Inflammatory macrophage treated with lipopolysaccharide for 1 hour (primary cell): ENCODE measurements around the gene AKAP17A.

Experiments
- DNase-seq, 2 donors: peaks; one replicate each; pipeline ENCODE4 v3.0.0-alpha.2; 2020 to 2022

The AKAP17A gene

GRCh38 chrX:1582686-1583437 is 8.5 kb upstream of the AKAP17A start:
- no peak for DNase-seq

DNA sequence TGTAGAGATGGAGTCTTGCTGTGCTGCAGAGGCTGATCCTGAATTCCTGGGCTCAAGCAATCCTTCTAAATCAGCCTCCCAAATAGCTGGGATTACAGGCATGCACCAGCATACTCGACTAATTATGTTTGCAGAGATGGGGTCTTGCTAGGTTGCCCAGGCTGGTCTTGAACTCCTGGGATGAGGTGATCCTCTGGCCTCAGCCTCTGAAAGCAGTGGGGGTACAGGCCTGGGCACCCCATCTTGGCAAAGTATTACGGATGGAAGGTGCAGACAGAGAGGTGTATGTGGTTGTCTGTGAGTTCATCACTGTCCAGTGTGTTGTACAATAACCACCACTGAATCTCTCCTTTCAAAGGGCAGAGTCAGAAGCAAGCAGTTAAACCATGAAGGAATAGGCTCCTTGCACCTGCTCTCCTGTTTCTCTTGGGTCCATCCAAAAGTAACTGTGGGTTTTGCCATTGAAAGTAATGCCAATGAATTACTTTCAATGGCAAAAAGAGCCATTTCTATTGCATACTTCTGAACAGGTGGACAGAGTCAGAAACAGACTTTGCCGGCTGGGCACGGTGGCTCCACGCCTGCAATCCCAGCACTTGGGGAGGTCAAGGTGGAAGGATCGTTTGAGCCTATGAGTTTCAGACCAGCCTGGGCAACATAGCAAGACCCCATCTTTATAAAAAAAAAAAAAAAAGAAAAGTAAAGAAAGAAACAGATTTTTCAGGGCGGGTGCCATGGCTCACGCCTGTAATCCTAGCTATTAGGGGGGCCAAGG is 7.0 kb upstream of the AKAP17A start:
- no peak for DNase-seq

GRCh38 chrX:1587161-1587560 is 4.2 kb upstream of the AKAP17A start:
- no peak for DNase-seq

GRCh38 chrX:1589356-1590130 is 1.9 kb upstream of the AKAP17A start:
- DNase-seq, result no peak

DNA sequence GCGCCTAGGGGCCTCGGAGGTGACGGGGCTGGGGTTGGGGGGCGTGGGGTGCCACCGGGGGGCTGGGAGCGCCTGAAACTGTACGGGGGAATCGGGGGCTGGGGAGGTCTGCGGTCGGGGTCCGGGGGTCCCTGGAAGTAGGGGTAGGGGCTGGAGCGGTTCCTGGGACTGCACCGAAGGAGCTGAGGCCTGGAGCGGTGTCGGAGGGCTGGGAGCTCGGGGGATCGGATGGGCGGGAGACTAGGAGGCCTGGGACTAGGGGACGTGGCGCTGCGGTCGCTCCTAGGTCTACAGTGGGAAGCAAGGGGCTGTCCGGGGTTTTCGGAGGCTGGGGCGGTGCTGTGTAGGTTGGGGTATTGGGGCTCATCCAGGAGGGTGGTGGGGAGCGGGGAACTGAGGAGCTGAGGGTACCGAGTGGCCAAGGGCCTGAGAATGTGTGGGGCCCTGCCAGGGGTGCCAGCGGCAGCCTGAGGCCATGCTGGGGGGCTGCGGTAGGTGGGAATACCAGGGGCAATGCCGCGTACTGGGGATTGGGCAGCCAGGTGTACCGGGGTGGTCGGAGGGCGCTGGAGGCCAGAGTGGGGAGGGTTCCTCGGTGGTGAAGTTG is 562 bp downstream of the AKAP17A start:
- DNase-seq, result peak in 1 of 2 donors; percentile 20

- DNase-seq, result peak; percentile 65 to 87
Measured at GRCh38 chrX:1592470-1593142, 1.2 kb downstream of the AKAP17A start.

DNA sequence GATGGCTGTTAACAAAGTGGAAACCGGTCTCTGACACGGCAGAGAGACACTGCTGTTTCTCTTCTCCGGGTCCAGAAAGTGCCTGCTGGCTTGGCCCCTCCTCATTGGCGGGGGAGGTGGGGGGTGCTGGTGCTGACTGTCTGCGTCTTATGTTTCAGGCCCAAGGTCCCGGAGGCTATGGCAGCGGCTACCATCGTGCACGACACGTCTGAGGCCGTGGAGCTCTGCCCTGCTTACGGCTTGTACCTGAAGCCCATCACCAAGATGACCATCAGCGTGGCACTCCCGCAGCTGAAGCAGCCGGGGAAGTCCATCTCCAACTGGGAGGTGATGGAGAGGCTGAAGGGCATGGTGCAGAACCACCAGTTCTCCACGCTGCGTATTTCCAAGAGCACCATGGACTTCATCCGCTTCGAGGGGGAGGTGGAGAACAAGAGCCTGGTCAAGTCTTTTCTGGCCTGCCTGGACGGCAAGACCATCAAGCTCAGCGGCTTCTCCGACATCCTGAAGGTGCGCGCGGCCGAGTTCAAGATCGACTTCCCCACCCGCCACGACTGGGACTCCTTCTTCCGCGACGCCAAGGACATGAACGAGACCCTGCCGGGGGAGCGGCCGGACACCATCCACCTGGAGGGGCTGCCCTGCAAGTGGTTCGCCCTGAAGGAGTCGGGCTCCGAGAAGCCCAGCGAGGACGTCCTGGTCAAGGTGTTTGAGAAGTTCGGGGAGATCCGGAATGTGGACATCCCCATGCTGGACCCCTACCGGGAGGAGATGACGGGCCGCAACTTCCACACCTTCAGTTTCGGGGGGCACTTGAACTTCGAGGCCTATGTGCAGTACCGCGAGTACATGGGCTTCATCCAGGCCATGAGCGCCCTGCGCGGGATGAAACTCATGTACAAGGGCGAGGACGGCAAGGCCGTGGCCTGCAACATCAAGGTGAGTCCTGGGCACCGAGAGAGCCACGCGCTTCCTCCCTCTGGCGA is 2.2 kb downstream of the AKAP17A start:
- DNase-seq, result no peak

- DNase-seq, result no peak
Measured at GRCh38 chrX:1595711-1596060, 4.3 kb downstream of the AKAP17A start.

GRCh38 chrX:1596676-1597344 is 5.4 kb downstream of the AKAP17A start:
- DNase-seq, result no peak

DNA sequence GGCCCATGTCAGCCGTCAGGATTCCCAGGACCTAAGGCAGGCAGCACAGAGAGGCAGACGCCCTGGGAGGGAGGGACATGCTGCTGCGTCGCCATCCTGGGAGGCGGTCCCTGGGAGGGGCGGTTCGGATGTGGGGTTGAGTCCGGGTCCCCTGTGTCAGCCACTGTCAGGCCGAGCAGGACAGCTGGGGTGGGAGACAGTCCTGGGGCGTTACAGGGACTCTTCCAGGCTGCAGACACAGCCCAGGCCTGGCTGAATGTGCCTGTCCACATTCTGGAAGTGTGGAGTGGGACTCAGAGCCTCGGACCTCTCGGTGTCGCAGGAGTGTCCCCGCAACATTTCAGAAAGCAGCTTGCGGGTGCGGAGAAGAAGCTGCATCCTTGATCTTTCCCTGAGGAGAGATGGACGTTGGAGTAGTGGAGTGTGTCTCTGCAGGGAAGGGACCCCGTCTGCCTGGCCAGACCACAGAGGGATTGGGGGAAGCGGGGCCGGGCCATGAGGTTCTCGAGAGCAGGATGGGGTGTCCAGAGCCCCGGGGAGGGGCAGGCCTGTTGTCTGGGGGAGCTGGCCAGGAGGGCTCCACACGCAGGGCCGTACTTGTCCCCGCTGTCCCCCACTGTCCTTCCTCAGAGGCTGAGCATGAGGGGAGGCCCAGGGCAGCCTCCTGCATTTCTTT is 6.1 kb downstream of the AKAP17A start:
- no peak for DNase-seq

DNA sequence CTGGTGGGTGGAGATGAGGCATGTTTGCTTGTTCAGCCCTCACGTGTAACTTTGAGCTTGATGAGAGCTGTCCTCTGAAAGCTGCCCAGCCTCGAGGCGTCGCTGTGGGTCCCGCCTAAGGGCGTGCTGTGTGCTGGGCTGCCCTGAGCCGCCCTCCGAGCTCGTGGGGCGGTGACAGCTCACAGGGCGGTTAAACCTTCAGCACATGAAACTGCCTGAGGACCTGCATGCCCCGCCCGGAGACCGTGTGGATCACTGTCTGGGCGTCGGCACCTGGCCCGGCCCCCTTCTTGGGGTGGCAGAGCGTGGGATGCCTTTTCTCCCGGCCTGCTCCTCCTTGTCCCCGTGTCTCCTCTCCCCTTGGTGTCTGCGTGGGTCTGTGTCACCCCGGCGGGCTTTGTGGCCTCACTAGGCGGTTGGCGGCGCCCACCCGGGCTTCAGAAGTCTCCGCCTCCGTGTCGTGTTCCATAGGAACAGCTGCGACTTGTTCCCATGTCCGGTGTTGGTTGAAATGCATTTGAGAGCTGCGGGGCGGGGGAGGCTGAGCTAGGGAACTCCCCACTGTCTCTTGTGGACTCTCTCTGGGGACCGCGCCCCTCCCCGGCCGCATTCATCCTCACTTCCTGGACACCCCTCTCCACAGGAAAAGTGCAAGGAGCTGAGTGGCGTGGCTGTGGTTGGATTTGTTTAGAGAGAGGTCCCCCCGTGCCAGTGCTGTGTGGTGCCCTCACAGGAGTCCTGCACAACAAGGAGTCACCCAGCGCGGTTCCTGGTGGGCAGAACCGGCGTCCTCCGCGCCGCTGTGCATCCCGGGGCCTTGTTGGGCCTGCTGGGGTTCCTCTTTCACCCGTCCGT is 6.8 kb downstream of the AKAP17A start:
- DNase-seq, result no peak

DNA sequence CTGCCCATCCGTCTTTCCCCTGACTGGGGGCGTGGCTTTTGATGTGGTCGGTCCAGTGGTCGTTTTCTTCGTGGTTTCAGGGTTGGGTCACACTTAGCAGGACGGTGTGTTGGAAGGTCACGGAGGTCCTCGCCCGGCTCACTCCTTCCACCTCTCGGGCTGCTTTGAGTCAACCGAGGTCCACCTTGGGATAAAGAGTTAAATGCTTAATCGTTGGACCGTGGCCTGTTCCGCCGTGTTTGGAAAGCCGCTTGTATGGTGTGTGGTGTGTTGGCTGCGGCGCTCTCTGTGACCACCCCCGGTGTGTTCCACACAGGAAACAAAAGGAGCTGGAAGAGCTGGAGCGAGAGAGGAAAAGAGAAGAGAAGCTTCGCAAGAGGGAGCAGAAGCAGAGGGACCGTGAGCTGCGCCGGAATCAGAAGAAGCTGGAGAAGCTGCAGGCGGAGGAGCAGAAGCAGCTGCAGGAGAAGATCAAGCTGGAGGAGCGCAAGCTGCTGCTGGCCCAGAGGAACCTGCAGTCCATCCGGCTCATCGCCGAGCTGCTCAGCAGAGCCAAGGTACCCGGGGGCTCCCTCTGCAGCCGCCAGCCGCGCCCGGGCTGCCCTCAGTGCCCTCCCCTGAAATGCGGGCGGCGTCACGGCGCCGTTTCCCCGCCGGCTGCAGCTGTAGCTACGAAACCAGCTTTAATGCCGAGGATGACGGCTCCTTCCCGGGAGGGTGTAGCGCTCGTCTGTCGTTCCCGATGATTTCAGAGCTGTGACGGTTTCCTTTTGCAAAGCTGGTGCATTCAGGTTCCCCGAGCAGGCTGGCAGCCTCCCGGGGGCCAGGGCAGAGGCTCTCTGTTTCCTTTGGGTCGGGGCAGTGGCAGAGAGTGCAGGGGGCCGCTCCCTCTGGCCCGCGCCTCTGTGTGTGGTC is 7.7 kb downstream of the AKAP17A start:
- DNase-seq, result no peak

GRCh38 chrX:1599791-1600405 is 8.5 kb downstream of the AKAP17A start:
- no peak for DNase-seq

GRCh38 chrX:1600406-1601050 is 9.1 kb downstream of the AKAP17A start:
- no peak for DNase-seq

DNA sequence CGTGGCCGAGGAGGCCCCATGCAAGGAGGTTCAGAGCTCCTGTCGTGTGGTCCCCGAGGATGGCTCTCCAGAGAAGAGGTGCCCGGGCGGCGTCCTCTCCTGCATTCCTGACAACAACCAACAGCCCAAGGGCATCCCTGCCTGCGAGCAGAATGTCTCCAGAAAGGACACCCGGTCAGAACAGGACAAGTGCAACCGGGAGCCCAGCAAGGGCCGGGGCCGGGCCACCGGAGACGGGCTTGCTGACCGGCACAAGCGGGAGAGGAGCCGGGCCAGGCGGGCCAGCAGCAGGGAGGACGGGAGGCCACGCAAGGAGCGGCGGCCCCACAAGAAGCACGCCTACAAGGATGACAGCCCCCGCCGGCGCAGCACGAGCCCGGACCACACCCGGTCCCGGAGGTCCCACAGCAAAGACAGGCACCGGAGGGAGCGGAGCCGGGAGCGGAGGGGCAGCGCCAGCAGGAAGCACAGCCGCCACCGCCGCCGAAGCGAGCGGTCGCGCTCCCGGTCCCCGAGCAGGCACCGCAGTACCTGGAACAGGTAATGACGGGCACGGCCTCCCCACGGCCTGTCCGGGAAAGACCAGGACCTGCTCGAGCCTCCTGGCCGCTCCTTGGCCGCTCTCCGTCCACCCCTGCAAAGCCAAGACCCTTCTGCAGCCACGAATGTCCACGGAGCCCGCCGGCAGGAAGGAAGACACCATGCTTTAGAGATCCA is 9.8 kb downstream of the AKAP17A start:
- no peak for DNase-seq

DNA sequence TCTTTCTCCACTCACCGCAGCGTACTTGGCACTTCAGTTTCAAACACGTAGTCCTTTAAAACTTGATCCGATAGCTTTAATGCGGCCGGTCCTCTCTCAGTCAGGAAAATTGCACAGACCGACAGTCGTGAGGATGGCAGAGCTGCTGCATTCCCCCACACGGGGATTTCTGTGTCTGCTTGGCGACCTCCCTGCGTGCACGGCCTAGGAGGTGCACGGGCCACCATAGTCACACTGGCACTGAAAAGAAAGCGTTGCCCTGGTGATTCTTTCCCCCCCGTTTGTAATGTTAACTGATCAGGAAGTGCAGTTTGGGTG is 10.3 kb downstream of the AKAP17A start:
- no peak for DNase-seq

GRCh38 chrX:1602299-1602698 is 10.9 kb downstream of the AKAP17A start:
- no peak for DNase-seq
